C1 segment of cervical spinal cord (tissue), 14 donors: Measurements from ENCODE around the gene FOSL1.

Experiments used
- DNase-seq, 14 donors: peaks; one replicate each; lab custom pipeline; 2025; lab: John Stamatoyannopoulos, UW

Gene FOSL1

GRCh38 chr11:65919573-65920371 is 19.6 kb upstream of the FOSL1 start:
- peak in 3 of 14 donors; percentile 27 to 63 (median 52) for DNase-seq

DNA sequence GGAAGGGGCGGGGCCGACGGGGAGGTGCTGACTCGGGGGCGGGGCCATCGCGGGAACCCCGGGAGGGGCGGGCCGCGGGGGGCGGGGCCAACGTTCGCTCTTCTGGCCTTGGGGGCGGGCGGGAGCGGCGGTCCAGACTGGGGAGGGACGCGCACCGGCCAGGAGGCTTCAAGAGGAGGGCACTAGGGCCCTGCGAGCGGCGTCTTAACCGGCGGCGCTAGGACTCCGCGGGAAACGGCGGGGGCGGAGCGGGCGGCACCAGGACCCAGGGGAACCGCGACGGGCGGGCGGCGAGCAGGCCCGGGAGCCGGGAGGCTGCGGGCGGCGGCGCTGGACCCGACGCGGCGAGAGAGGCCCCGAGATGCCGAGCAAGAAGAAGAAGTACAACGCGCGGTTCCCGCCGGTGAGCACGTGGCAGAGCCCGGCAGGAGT is 19.0 kb upstream of the FOSL1 start, which contains the start of gene DRAP1:
DRAP1 (plus strand) TSS at position 286 of the 432 bp plus-strand sequence; CDS start at position 362, 76 bp downstream.
- peak; percentile 87 to 100 (median 98) for DNase-seq

DNA sequence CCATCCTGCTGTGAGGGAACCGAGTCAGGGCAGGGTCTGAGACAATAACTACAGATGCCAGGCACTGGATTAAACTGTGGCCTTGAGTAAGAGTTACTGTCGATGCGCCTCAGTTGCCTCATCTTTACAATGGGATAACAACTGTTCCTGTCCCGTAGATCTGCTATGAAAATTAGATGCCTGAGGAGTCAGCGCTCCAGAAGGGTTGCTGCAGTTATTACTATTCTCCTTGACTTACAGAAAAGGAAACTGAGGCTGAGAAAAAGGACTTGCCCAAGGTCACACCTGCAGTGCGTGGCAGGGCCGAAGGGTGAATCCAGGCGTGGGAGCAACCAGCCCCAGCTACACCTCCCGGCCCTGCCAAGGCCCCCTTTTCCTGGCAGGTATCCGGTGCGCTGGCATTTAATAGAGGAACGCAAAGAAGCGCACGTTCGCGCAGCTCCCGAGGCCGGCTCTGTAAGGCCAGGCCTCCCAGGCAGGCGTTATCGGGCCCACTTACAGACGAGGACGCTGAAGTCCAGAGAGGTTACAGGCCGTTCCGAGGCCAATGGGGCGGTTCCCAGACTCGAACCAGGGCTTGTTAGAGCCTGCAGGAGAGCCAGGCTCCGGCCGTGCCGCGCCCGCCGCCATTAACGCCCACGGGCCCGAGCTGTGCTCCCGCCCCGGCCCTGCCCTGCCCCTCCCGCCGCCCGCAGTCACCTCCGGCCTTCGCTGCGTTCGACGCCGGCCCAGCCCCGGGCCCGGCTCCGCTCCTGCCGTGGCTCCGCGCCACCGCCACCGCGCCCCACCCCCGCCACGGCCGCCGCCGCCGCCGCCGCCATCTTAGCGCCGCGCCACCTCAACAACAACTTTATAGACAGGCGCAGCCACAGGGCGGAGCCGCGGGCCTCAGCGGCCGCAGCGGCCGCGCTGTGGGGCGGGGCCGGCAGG is 18.3 kb upstream of the FOSL1 start, which contains the start of gene C11orf68:
C11orf68 (minus strand) TSS at position 852 of the 930 bp plus-strand sequence; CDS start at position 821, 31 bp downstream.
- DNase-seq = peak in 1 of 14 donors; percentile 50

GRCh38 chr11:65917434-65918210 is 17.4 kb upstream of the FOSL1 start:
- DNase-seq = no peak

DNA sequence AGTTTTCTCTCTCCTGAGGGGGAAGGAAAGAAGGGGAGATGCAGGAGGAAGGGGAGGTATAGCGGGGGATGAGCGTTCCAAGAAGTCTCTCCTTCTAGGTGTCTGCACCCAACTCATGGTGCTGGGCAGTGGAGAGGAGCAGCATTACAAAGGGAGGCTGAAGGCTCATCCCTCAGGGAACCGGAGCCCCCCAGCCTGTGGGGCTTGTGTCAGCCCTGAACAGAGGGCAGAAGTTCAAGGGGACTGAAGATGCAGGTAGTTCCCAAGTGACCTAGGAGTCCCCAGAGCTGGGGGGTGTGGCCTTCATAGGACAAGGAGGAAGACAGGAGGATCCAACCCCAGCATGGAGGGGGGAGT is 16.9 kb upstream of the FOSL1 start:
- DNase-seq = no peak

GRCh38 chr11:65916391-65916790 is 16.2 kb upstream of the FOSL1 start:
- no peak for DNase-seq

- DNase-seq = peak in 6 of 14 donors; percentile 18 to 79 (median 46)
Measured at GRCh38 chr11:65915821-65916251, 15.6 kb upstream of the FOSL1 start.

DNA sequence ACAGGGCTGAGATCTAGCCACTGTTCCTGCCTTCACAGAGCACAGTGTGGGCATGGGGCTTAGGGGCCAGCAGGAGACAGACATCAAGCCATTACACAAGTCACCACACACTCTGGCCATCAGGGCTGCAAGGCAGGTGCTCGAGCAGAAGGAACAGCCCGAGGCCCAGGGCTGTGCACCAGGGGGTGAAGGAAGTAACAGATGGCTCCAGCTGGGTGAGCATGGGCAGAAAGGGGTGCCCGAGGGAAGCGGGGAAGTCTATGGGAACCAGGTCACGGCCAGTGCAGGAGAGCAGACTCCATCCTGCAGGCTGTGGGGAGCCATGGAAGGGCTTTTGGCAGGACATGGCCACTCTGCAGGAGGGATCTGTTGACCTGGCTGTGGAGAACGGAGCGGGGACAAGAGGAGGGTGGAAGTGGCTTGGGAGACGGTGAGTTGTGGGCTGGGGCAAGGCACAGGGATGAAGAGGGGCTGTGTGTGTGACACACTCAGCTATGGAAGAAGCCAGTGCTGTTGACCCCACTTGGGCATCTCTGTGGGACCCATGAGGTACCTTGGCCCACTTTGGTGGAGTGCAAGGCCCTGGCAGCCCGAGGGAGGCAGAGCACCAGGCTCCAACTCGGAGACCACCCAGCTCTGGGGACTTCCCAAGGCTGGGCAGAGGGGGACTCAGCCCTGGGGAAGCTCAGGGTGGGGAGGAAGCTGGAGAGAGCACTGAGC is 15.1 kb upstream of the FOSL1 start:
- DNase-seq = peak in 3 of 14 donors; percentile 30 to 92 (median 32)

- DNase-seq = no peak
Measured at GRCh38 chr11:65912845-65913244, 12.7 kb upstream of the FOSL1 start.

DNA sequence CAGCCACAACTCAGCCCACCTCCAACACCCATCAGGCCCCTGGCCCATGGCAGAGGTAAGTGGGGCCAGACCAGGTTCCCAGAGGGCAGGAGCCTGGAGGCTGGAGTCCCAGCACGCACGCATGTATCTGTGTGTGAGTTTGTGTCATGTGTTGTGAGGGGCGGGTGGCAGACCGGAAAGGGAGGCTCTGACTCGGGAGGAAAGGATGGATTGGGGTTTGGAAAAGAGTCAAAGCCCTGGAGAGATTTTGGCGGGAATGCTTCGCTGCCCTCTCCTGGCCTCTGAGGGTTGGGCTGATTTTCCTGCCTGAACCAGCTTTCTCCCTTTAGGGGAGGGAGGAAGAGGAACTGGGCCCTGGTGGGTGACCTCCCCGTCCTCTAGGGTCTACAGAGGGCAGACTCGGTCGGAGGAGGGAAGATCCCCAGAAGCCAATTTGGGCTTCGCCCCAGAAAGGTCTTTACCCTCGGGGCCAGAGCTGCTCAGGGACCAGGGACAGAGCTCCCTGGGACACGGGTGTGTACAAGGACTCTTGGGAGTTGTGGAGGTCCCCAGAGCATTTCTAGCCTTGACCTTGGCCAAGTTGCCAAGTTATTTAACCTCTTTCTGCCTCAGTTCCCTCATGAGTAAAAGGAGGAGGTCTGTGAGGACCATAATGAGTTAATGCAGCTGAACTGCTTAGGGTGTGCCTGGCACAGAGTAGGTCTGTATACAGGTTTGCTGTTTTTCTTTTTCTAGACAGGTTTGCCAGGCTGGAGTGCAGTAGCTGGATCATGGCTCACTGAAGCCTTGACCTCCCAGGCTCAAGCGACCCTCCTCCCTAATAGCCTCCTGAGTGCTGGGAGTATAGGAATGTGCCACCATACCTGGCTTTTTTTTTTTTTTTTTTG is 11.7 kb upstream of the FOSL1 start:
- DNase-seq = peak in 2 of 14 donors; percentile 24 to 79

GRCh38 chr11:65907878-65908277 is 7.7 kb upstream of the FOSL1 start:
- DNase-seq = no peak

GRCh38 chr11:65906602-65907001 is 6.4 kb upstream of the FOSL1 start:
- DNase-seq = no peak

DNA sequence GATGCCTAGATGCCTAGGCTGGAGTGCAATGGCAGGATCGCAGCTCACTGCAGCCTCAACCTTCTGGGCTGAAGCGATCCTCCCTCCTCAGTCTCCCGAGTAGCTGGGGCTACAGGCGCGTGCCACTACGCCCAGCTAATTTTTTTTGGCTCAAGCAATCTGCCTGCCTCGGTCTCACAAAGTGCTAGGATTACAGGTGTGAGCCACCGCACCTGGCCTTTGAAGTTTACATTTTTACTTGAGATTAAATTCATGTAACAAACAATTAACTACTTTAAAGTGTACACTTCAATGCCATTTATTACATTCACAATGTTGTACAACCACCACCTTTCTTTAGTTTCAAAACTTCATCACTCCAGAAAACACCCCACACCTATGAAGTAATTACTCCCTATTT is 3.5 kb upstream of the FOSL1 start:
- no peak for DNase-seq

DNA sequence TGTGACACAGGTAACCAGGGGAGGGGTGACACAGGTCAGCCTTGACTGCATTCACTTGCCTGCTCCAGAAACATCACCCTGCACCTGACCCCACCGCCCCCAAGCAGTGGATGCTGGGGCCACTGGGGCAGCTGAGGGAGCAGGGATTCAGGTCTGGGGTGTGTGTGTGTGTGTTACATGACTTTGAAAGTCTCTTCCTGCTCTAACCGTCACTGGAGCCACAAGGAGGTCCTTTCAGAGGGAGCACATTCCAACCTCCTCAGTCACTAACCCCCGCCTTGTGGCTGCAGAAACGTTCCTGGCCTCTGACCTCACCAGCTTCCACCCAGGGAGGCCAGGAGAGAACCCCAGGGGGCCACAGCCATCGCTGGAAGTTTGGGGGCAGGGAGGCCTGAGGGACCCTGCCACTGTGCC is 2.9 kb upstream of the FOSL1 start:
- no peak for DNase-seq

- no peak for DNase-seq
Measured at GRCh38 chr11:65900899-65901180, 652 bp upstream of the FOSL1 start.

- peak in 1 of 14 donors; percentile 55 for DNase-seq
Measured at GRCh38 chr11:65899356-65900124, 648 bp downstream of the FOSL1 start.

- no peak for DNase-seq
Measured at GRCh38 chr11:65898656-65899355, 1.4 kb downstream of the FOSL1 start.

- DNase-seq = no peak
Measured at GRCh38 chr11:65897020-65897471, 3.1 kb downstream of the FOSL1 start.
